Kidney (tissue), 14 donors: ENCODE data around the gene WDR48. TPM values are rescaled to one million over a fixed set of nuclear protein-coding genes. Genes with fewer than 3 reads are reported as not detected.

Source experiments
- DNase-seq, 5 donors: peaks; one replicate each; pipeline ENCODE4 v3.0.0-alpha.2; 2013 to 2020
- FAIRE-seq: peaks from 2 replicates; lab custom pipeline; 2012; peaks lifted over from hg19 to GRCh38; lab: Jason Lieb, UNC
- H3K27ac ChIP-seq, 2 donors: one replicate each; pipeline ENCODE4 v1.7.0; 2013; ENCODE audit warnings: low read depth in 2 of 2, low read length in 2 of 2, inconsistent platforms in 1 of 2
- H3K27me3 ChIP-seq: one replicate; pipeline ENCODE4 v1.7.1; 2013; ENCODE audit warnings: low read length, inconsistent platforms; ENCODE audit not compliant: control insufficient read depth, insufficient read depth
- H3K36me3 ChIP-seq, 3 donors: one replicate each; pipeline versions ENCODE4 v1.7.0 to v1.7.1; 2013; ENCODE audit warnings: low read length in 3 of 3, control low read depth in 1 of 3, inconsistent platforms in 1 of 3; ENCODE audit not compliant: insufficient read depth in 3 of 3, control insufficient read depth in 2 of 3
- H3K4me1 ChIP-seq, 3 donors: one replicate each; pipeline versions ENCODE4 v1.7.0 to v1.7.1; 2013; ENCODE audit warnings: low read length in 3 of 3, inconsistent platforms in 1 of 3, low read depth in 1 of 3; ENCODE audit not compliant: control insufficient read depth in 2 of 3, insufficient read depth in 2 of 3
- H3K4me3 ChIP-seq, 3 donors: one replicate each; pipeline versions ENCODE4 v1.7.0 to v1.8.1; 2013; ENCODE audit warnings: low read length in 3 of 3, control low read depth in 1 of 3, inconsistent platforms in 1 of 3
- H3K9ac ChIP-seq, 3 donors: one replicate each; pipeline versions ENCODE4 v1.7.0 to v1.7.1; 2013; ENCODE audit warnings: low read length in 3 of 3, control low read depth in 1 of 3, inconsistent platforms in 1 of 3
- H3K9me3 ChIP-seq, 3 donors: one replicate each; pipeline versions ENCODE4 v1.7.0 to v1.7.1; 2013; ENCODE audit warnings: low read length in 3 of 3, control low read depth in 1 of 3, inconsistent platforms in 1 of 3; ENCODE audit not compliant: control insufficient read depth in 2 of 3, insufficient read depth in 1 of 3
- CTCF ChIP-seq: IDR thresholded peaks from 3 replicates; pipeline ENCODE4 v1.5.1; 2012; ENCODE audit warnings: mild to moderate bottlenecking, moderate library complexity, borderline replicate concordance; ENCODE audit not compliant: insufficient read depth; ENCODE audit errors: extremely low read depth
- intact Hi-C: fragments of 100-400 bp; cut with DNase I; formaldehyde crosslinking; loops from one replicate; pipeline ENCODE4 v1.11.1; 2022
- polyA plus RNA-seq: library from polyadenylated mRNA; stranded (reverse); fragments of 350-450 nt; fragmentation: Illumina TruSeq; extraction: RNeasy Lipid Tissue Mini Kit (QIAGEN cat#74804); gene quantifications from one replicate; pipeline ENCODE4 v1.2.3, GENCODE V29; 2014; ENCODE audit warnings: low read depth, low replicate concordance; ENCODE audit not compliant: insufficient read depth
- total RNA-seq: library from RNA; stranded (reverse); fragmentation: NEBNext Ultra II Directional; extraction: Animal tissue kit (Norgen Biotek cat#: 25700); gene quantifications from one replicate; pipeline ENCODE4 v1.2.1, GENCODE V29; 2021
- donor health status: control.
- donor health status: control.
- donor health status: control.
- donor health status: control.
- donor health status: control.
- donor health status: DM: yes; HTN: yes; CAD: no.
- donor health status: Normal renal cell carcinoma (clear cell type).

Gene WDR48
- total and polyA plus RNA-seq, 2 donors from 2014 or later = 21.0 to 48.3 TPM

- Histone ChIP-seq H3K36me3 (peaks cover 3 to 8% (median 5%) of the 10 kb centered on the region in 3 donors), H3K27me3 (no peaks in the 10 kb centered on the region), H3K27ac (no peak overlapping the region), H3K9ac (no peak overlapping the region), H3K4me1 (peaks cover 0 to 28% (median 21%) of the 10 kb centered on the region in 3 donors), H3K4me3 (no peak overlapping the region), H3K9me3 (no peaks in the 10 kb centered on the region)
- TF ChIP-seq CTCF = no peak
- intact Hi-C loops = no loop called here
- no peak for FAIRE-seq
- DNase-seq = peak in 1 of 5 donors; percentile 16
These were observed 86.4 kb downstream of the WDR48 start for GRCh38 chr3:39137991-39138803.

- Histone ChIP-seq H3K4me3 (no peak overlapping the region), H3K36me3 (peaks cover 5 to 15% (median 12%) of the 10 kb centered on the region in 3 donors), H3K4me1 (peaks cover 0 to 22% (median 21%) of the 10 kb centered on the region in 3 donors), H3K27me3 (no peaks in the 10 kb centered on the region), H3K9me3 (no peaks in the 10 kb centered on the region), H3K27ac (no peak overlapping the region), H3K9ac (no peak overlapping the region)
- no peak for TF ChIP-seq CTCF
- no peak for DNase-seq
- no peak for FAIRE-seq
- intact Hi-C loops = no loop called here
These were observed 87.1 kb downstream of the WDR48 start for GRCh38 chr3:39138804-39139415.

GRCh38 chr3:39139442-39139841, 87.6 kb downstream of the WDR48 start:
- peaks cover 5 to 20% (median 17%) of the 10 kb centered on the region in 3 donors for H3K36me3 ChIP-seq
- no peaks in the 10 kb centered on the region for H3K9me3 ChIP-seq
- intact Hi-C loops = no loop called here
- FAIRE-seq (no peak), DNase-seq (no peak)
- peaks cover 0 to 22% (median 21%) of the 10 kb centered on the region in 3 donors for H3K4me1 ChIP-seq
- H3K27ac ChIP-seq = no peak overlapping the region
- no peak overlapping the region for H3K9ac ChIP-seq
- no peak overlapping the region for H3K4me3 ChIP-seq
- no peak for TF ChIP-seq CTCF
- no peaks in the 10 kb centered on the region for H3K27me3 ChIP-seq
